Erythroblast (primary cell): ENCODE data around the gene TNFRSF4.

Experiments used
- DNase-seq, 2 experiments: peaks; one replicate each; lab custom pipeline; 2025; lab: John Stamatoyannopoulos, UW
- GATA1 ChIP-seq: IDR thresholded peaks from 2 replicates; pipeline ENCODE4 v1.6.1; 2011; ENCODE audit warnings: low read depth, mild to moderate bottlenecking, control low read depth, low read length, moderate library complexity
- POLR2A ChIP-seq: IDR thresholded peaks from 2 replicates; pipeline ENCODE4 v1.6.1; 2011; ENCODE audit warnings: mild to moderate bottlenecking, low read length

TNFRSF4 gene

GRCh38 chr1:1187938-1188337, 26.0 kb downstream of the TNFRSF4 start:
- TF ChIP-seq POLR2A (no peak), GATA1 (no peak)
- DNase-seq: no peak

GRCh38 chr1:1185101-1185765, 28.7 kb downstream of the TNFRSF4 start:
- no peak for DNase-seq
- TF ChIP-seq GATA1: no peak
- TF ChIP-seq POLR2A: no peak

- TF ChIP-seq POLR2A (no peak), GATA1 (no peak)
- no peak for DNase-seq
These were observed 29.8 kb downstream of the TNFRSF4 start for GRCh38 chr1:1183833-1184775.

DNA sequence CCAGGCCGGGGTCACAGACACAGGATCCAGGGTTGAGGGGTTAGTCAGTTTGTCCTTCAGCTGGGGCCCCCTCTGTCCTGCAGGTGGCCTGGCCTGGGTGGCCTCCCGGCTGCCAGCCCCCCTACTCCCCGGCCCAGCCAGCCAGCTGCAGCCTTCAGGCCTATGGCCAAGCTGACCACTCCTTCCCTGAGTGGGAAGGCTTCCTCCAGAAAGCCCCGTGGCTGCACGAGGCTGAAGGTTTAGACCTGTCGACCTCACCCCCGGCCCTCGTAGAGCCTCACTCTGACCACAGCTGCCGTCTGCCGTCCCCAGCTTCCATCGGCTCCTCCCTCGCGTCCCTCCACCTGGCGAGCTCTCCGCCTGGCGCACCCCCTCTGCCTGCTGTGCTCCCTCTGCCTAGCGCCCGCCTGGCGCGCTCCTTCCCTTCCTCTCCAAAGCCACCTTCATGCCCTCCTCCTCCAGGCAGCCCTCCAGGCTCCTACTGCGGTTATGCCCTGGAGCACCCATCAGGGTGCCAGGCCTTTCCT, 30.7 kb downstream of the TNFRSF4 start:
- TF ChIP-seq GATA1 (no peak), POLR2A (no peak)
- DNase-seq: no peak

- TF ChIP-seq POLR2A (no peak), GATA1 (no peak)
- no peak for DNase-seq
These were observed 31.3 kb downstream of the TNFRSF4 start for GRCh38 chr1:1182491-1183220.

DNA sequence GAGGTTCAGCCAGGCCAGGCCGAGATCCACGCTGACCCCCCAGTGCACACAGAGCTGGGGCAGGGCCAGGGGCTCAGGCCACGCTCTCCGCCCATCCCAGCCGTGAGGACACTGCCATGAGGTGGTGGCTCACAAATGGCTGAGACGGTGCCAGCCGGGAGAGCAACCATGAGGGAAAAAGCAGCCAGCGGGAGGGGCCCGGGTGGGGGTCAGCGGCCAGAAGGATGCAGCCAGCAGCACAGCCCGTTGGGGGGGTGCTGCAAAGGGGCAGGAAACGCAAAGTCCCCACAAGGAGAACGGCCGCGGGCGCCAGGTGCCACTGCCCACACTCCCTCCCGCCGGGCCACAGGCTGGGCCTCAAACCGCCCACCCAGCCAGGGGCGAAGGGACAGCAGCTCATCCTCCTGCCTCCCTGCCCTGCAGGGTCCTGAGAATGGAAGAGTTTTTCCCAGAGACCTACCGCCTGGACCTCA, 32.0 kb downstream of the TNFRSF4 start:
- no peak for TF ChIP-seq GATA1
- TF ChIP-seq POLR2A: no peak

DNA sequence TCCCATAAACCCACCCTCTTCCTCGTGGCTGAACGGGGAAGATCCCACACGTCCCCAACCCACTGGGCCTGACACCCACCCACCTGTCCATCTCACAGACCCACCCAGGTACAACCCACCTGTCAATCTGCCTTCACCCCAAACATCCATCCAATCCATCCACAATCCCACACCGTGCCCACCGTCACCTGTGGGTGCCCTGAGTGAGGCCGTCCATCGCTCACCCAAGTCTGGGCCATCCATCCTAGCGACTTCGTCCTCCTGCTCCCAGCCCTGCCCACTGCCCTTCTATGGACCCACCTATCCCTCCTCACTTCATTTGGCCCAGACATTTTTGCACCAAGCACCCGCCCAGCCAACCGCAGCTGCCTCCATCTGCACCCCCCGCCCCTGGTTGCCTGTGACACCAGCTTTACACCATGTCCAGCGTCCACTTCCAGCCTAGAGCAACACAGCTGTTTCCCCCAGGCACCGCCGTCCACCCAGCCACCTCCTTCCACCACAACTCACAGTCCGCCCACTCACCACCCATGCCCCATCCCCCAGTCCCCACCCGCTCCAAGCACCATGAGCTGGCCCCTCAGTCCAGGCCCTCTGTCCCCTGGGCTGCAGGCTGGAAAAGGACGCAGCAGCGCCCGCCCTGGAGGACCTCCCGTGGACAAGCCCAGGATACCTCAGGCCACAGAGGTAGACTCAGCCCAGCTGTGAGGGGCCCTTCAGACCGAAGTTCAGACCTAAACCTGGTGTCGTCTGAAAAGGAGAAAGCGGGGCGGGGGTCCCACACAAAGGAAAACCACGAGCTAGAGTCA, 32.6 kb downstream of the TNFRSF4 start:
- TF ChIP-seq POLR2A (no peak), GATA1 (no peak)
- no peak for DNase-seq

More for the DNA sequence above, 32.0 kb downstream of the TNFRSF4 start:
- DNase-seq: no peak

DNA sequence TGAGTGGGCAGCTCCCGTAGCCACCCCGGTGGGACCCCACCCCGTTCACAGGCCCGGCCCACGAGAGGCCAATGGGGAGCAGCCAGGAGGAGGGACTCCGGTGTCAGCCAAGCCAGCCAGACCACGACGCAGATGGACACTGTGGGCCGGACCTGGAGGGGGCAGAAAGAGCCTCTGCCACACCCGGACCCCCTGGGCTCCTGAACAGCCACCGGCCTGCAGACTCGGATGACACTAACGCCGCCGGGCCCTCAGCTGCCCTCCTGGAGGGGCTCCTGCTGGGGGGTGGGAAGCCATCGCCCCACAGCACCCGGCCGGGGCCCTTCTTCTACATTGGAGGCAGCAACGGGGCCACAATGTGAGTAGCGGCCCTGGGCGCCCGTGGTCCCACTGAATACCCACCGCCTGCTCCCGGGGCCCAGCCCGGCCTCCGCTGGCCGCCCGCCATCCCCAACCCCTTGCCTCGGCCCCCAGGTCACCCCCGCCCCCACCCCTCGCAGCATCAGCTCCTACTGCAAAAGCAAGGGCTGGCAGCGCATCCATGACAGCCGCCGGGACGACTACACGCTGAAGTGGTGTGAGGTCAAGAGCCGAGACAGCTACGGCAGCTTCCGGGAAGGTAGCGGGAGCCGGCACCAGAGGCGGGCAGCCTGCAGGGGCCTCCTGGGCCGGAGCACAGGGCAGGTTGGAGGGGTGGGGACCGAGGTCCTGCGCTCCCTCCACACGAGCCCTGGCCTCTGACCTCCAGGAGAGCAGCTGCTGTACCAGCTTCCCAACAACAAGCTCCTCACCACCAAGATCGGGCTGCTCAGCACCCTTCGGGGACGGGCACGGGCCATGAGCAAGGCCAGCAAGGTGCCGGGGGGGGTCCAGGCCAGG, 33.7 kb downstream of the TNFRSF4 start:
- TF ChIP-seq GATA1 (no peak), POLR2A (no peak)
- DNase-seq: no peak

DNA sequence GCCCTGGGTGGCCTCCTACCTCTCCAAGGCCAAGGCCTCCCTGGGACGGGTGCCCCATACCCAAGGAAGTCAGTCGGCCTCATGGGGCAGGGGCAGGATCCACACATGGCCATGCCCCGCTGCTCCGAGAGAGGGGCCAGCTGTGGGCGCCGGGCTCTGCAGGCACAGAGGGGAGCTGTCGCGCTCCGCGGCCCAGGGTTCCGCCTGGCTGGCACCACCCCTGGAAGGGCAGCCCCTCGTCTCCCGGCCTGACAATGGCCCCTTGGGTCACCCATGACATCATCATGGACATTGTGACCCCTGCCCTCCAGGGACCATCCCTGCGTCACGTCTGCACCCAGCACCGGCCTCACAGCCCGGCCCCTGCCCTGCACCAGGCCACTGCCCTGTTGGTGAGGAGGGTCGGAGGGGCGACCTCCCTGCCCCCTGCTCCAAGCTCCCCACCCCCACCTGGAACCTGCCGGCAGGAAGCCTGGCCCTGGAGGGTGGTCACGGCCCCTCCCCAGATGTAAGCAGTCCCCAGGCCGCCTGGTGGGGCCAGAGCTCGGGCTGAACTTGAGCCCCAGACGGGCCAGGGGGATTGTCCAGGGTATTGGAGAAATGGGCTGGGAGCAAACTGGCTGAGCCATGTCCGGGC, 34.5 kb downstream of the TNFRSF4 start:
- no peak for DNase-seq
- TF ChIP-seq POLR2A: no peak
- TF ChIP-seq GATA1: no peak

DNA sequence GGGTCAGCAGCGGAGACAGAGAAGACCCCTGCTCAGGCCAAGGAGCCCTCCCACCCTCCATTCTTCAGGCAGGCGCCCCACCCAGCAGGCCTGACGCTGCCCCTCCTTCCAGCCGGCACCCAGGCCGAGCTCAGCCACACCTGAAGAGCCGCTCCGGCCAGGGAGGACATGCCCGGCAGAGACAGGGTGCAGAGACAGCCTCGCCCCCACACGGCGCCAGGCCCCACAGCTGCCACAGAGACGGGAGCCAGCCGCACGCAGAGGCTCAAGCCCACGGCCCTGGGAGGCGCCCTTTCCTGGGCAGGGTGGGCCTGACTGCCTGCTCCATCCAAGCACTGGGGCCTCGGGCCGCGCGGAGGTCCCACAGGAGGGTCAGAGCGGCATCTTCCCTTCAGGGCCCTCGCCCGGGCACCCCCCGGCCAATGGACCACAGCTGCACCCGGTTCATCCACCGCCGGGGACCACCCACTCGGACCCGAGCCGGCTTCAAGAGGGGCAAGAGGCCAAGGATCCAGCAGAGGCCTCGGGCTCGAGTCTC, 35.1 kb downstream of the TNFRSF4 start:
- TF ChIP-seq GATA1 (no peak), POLR2A (no peak)
- no peak for DNase-seq
